Measurements from ENCODE around the gene RBM4. TPM values are rescaled to one million over a fixed set of nuclear protein-coding genes. Genes with fewer than 3 reads are reported as not detected.

Gene RBM4
- total RNA-seq, 2 donors from 2014 or later, result 105 to 137 TPM

- Histone ChIP-seq H3K4me3 (no peak overlapping the region), H3K4me1 (replicated peaks) (peaks cover 9% of the 10 kb centered on the region), H3K36me3 (peaks cover 25 to 27% of the 10 kb centered on the region in 2 donors), H3K9me3 (no peaks in the 10 kb centered on the region), H3K27ac (no peak overlapping the region), H3K27me3 (replicated peaks; ENCODE audit: insufficient read depth) (no peaks in the 10 kb centered on the region)
- 80% methylated on average over 9 of the region's 9 CpGs for WGBS
- DNase-seq (ENCODE audit: low spot score), result no peak
- TF ChIP-seq POLR2AphosphoS5 (IDR thresholded peaks at IDR 0.05), result no peak
- TF ChIP-seq CTCF (IDR thresholded peaks at IDR 0.05), result no peak
- TF ChIP-seq POLR2A (IDR thresholded peaks at IDR 0.05), result no peak
- intact Hi-C loops (cut with DNase I), result no loop called here
Measured at GRCh38 chr11:66625752-66626149, 12.8 kb upstream of the RBM4 start.

- peaks cover 25 to 27% of the 10 kb centered on the region in 2 donors for H3K36me3 ChIP-seq
- TF ChIP-seq CTCF (IDR thresholded peaks at IDR 0.05) (no peak), POLR2AphosphoS5 (IDR thresholded peaks at IDR 0.05) (no peak), POLR2A (IDR thresholded peaks at IDR 0.05) (no peak)
- no peaks in the 10 kb centered on the region for H3K9me3 ChIP-seq
- no peaks in the 10 kb centered on the region for H3K27me3 ChIP-seq (replicated peaks; ENCODE audit: insufficient read depth)
- peaks cover 4% of the 10 kb centered on the region for H3K4me1 ChIP-seq (replicated peaks)
- intact Hi-C loops (cut with DNase I), result no loop called here
- no peak overlapping the region for H3K4me3 ChIP-seq
- WGBS, result 96% methylated on average over 25 of the region's 25 CpGs
- no peak overlapping the region for H3K27ac ChIP-seq
- DNase-seq (ENCODE audit: low spot score), result no peak
Measured at GRCh38 chr11:66626382-66626781, 12.1 kb upstream of the RBM4 start.

GRCh38 chr11:66626926-66627325 is 11.6 kb upstream of the RBM4 start:
- Histone ChIP-seq H3K9me3 (no peaks in the 10 kb centered on the region), H3K27me3 (replicated peaks; ENCODE audit: insufficient read depth) (no peaks in the 10 kb centered on the region), H3K36me3 (peaks cover 25 to 27% of the 10 kb centered on the region in 2 donors), H3K27ac (no peak overlapping the region), H3K4me3 (no peak overlapping the region), H3K4me1 (replicated peaks) (peaks cover 3% of the 10 kb centered on the region)
- DNase-seq (ENCODE audit: low spot score), result no peak
- 90% methylated on average over 7 of the region's 7 CpGs for WGBS
- TF ChIP-seq POLR2AphosphoS5 (IDR thresholded peaks at IDR 0.05) (no peak), CTCF (IDR thresholded peaks at IDR 0.05) (no peak), POLR2A (IDR thresholded peaks at IDR 0.05) (no peak)
- intact Hi-C loops (cut with DNase I), result no loop called here

GRCh38 chr11:66628061-66628603 is 10.4 kb upstream of the RBM4 start:
- H3K9me3 ChIP-seq, result no peaks in the 10 kb centered on the region
- no peak overlapping the region for H3K4me3 ChIP-seq
- intact Hi-C loops (cut with DNase I), result no loop called here
- 89% methylated on average over 7 of the region's 7 CpGs for WGBS
- no peak overlapping the region for H3K27ac ChIP-seq
- TF ChIP-seq POLR2AphosphoS5 (IDR thresholded peaks at IDR 0.05) (no peak), POLR2A (IDR thresholded peaks at IDR 0.05) (no peak), CTCF (IDR thresholded peaks at IDR 0.05) (no peak)
- H3K27me3 ChIP-seq (replicated peaks; ENCODE audit: insufficient read depth), result no peaks in the 10 kb centered on the region
- H3K4me1 ChIP-seq (replicated peaks), result peaks cover 2% of the 10 kb centered on the region
- H3K36me3 ChIP-seq, result peaks cover 25 to 27% of the 10 kb centered on the region in 2 donors
- DNase-seq (ENCODE audit: low spot score), result no peak

- TF ChIP-seq CTCF (IDR thresholded peaks at IDR 0.05) (no peak), POLR2A (IDR thresholded peaks at IDR 0.05) (no peak), POLR2AphosphoS5 (IDR thresholded peaks at IDR 0.05) (no peak)
Measured at GRCh38 chr11:66629356-66629755, 9.1 kb upstream of the RBM4 start.

More at GRCh38 chr11:66629356-66629755, 9.1 kb upstream of the RBM4 start:
- Histone ChIP-seq H3K9me3 (no peaks in the 10 kb centered on the region), H3K4me3 (no peak overlapping the region), H3K27me3 (replicated peaks; ENCODE audit: insufficient read depth) (no peaks in the 10 kb centered on the region), H3K27ac (no peak overlapping the region), H3K4me1 (replicated peaks) (peaks cover 2% of the 10 kb centered on the region), H3K36me3 (peaks cover 24 to 27% of the 10 kb centered on the region in 2 donors)
- no peak for DNase-seq (ENCODE audit: low spot score)
- 85% methylated on average over 2 of the region's 2 CpGs for WGBS
- intact Hi-C loops (cut with DNase I), result no loop called here

Measured in prostate gland (tissue), 2 donors.